ENCODE results near the gene RALGAPA2. TPM values are rescaled to one million over a fixed set of nuclear protein-coding genes. Genes with fewer than 3 reads are reported as not detected.

RALGAPA2 gene
- total RNA-seq, 1 experiment from 2014 or later = 18.2 TPM

DNA sequence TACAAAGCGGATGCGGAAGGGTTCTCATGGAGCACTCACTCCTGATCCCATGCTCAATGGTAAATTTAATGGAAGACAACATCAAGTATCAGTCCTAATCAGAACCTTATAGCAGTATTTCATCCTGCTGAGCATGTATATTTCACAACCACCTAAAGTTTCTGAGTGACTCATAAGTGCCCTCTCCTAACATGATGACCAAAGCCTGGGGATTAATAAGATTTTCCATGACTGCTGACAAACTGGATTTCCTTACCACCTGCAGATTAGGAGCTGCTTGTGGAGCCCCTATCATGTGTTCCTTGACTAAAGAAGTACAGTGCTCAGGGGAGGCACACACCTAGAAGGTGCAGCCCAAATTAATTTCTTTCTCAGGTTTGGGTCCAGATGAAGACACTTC, 231.8 kb downstream of the RALGAPA2 start (continued):
- TF ChIP-seq, protein P1, sequence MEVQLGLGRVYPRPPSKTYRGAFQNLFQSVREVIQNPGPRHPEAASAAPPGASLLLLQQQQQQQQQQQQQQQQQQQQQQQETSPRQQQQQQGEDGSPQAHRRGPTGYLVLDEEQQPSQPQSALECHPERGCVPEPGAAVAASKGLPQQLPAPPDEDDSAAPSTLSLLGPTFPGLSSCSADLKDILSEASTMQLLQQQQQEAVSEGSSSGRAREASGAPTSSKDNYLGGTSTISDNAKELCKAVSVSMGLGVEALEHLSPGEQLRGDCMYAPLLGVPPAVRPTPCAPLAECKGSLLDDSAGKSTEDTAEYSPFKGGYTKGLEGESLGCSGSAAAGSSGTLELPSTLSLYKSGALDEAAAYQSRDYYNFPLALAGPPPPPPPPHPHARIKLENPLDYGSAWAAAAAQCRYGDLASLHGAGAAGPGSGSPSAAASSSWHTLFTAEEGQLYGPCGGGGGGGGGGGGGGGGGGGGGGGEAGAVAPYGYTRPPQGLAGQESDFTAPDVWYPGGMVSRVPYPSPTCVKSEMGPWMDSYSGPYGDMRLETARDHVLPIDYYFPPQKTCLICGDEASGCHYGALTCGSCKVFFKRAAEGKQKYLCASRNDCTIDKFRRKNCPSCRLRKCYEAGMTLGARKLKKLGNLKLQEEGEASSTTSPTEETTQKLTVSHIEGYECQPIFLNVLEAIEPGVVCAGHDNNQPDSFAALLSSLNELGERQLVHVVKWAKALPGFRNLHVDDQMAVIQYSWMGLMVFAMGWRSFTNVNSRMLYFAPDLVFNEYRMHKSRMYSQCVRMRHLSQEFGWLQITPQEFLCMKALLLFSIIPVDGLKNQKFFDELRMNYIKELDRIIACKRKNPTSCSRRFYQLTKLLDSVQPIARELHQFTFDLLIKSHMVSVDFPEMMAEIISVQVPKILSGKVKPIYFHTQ (CRISPR knock-in tag; IDR thresholded peaks at IDR 0.05) = no peak
- no peak for TF ChIP-seq EMX1 (CRISPR knock-in tag; IDR thresholded peaks at IDR 0.05)
- TF ChIP-seq FOXJ3 (CRISPR knock-in tag; IDR thresholded peaks at IDR 0.05; ENCODE audit: borderline replicate concordance) = no peak

DNA sequence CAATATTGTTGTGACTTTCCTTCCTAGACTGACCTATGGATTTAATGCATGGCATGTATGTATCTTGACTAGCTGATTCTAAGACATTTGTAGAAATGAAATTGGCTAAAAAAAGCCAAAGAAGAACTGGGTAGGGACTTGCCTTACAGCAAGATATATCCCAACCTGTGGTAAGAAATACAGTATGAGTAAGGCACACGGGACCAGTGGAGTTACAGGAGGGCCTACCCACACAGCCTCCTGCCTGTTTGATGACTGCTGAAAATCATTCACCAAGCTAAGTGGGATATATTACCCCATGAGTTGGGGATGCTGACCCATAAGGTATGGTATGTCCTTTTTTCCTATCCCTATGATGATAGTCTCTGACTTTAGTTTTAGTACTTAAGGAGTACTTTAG, 232.3 kb downstream of the RALGAPA2 start:
- Mint-ChIP-seq H3K36me3 (no peaks in the 10 kb centered on the region), H3K27me3 (ENCODE audit: low read depth) (no peaks in the 10 kb centered on the region), H3K27ac (no peak overlapping the region; the same call in 1 of the 2 replicates), H3K9me3 (no peaks in the 10 kb centered on the region), H3K4me1 (peaks cover 21% of the 10 kb centered on the region), H3K4me3 (no peak overlapping the region)
- TF ChIP-seq ZNF671 (CRISPR knock-in tag; IDR thresholded peaks at IDR 0.05) (no peak), ATF1 (CRISPR knock-in tag; IDR thresholded peaks at IDR 0.05) (no peak)
- TF ChIP-seq, protein P2, sequence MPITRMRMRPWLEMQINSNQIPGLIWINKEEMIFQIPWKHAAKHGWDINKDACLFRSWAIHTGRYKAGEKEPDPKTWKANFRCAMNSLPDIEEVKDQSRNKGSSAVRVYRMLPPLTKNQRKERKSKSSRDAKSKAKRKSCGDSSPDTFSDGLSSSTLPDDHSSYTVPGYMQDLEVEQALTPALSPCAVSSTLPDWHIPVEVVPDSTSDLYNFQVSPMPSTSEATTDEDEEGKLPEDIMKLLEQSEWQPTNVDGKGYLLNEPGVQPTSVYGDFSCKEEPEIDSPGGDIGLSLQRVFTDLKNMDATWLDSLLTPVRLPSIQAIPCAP (CRISPR knock-in tag; IDR thresholded peaks at IDR 0.05) = no peak
- ATAC-seq = no peak
- DNase-seq (ENCODE audit: low spot score) = no peak
- ChIA-PET CTCF (no interaction called here), POLR2A (no interaction called here)

DNA sequence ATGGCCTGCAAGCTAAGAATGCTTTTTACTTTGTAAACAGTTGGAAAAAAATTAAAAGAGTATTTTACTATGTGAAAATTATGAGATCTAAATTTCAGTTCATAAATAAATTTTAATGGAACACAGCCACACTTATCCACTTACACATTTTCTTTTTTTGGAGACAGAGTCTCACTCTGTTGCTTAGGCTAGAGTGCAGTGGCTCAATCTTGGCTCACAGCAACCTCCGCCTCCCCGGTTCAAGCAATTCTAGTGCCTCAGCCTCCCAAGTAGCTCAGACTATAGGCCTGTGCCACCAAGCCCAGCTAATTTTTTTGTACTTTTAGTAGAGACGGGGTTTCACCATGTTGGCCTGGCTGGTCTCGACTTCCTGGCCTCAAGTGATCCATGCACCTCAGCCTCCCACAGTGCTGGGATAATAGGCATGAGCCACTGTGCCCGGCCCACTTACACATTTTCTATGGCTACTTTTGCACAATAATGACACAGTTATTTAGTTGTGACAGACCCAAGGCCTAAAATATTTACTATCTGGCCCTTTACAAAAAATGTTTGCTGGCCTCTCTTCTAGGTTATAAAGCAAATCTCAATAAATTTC, 234.9 kb downstream of the RALGAPA2 start:
- H3K27ac Mint-ChIP-seq = peak overlapping the region; percentile 50
- no peaks in the 10 kb centered on the region for H3K36me3 Mint-ChIP-seq
- DNase-seq (ENCODE audit: low spot score) = no peak
- no peaks in the 10 kb centered on the region for H3K9me3 Mint-ChIP-seq
- TF ChIP-seq ZNF121 (CRISPR knock-in tag; IDR thresholded peaks at IDR 0.05) (0 out of 2 replicates have a peak, but pooled peaks have one; percentile 9), PRRX2 (CRISPR knock-in tag; IDR thresholded peaks at IDR 0.05) (no peak)
- no peak overlapping the region for H3K4me3 Mint-ChIP-seq
- no peaks in the 10 kb centered on the region for H3K27me3 Mint-ChIP-seq (ENCODE audit: low read depth)
- ChIA-PET POLR2A (no interaction called here), CTCF (interaction anchor here (1.7 kb wide), 1 partner anchor 25 kb away, joined by 4 read pairs; no protein-coding TSS in a partner anchor)
- peaks cover 21% of the 10 kb centered on the region for H3K4me1 Mint-ChIP-seq
- ATAC-seq = peak; percentile 60

DNA sequence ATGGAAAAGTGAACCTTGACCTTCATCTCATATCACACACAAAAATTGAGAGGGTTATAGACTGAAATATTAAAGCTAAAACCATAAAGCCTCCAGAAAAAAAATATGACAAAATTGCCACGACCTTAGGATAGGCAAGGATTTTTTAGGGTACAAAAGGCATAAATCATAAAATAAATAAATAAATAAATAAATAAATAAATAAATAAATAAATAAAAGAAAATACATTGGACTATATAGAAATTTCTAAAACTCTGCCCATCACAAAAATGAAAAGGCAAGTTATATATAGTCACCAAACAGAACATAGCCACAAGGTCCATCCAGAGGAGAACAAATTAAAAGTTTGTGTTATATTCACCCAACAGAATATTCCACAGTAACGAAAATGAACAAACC, 235.9 kb downstream of the RALGAPA2 start:
- DNase-seq (ENCODE audit: low spot score) = no peak
- Mint-ChIP-seq H3K4me1 (peaks cover 24% of the 10 kb centered on the region), H3K9me3 (no peaks in the 10 kb centered on the region), H3K36me3 (no peaks in the 10 kb centered on the region), H3K27me3 (ENCODE audit: low read depth) (no peaks in the 10 kb centered on the region), H3K4me3 (no peak overlapping the region), H3K27ac (no peak overlapping the region)
- 0 out of 2 replicates have a peak, but pooled peaks have one; percentile 18 for TF ChIP-seq HMGA2 (CRISPR knock-in tag; IDR thresholded peaks at IDR 0.05)
- no peak for TF ChIP-seq NFYB (CRISPR knock-in tag; conservative IDR thresholded peaks at IDR 0.05; ENCODE audit: low read depth)
- CTCF ChIA-PET = no interaction called here
- POLR2A ChIA-PET = no interaction called here
- ATAC-seq = no peak

DNA sequence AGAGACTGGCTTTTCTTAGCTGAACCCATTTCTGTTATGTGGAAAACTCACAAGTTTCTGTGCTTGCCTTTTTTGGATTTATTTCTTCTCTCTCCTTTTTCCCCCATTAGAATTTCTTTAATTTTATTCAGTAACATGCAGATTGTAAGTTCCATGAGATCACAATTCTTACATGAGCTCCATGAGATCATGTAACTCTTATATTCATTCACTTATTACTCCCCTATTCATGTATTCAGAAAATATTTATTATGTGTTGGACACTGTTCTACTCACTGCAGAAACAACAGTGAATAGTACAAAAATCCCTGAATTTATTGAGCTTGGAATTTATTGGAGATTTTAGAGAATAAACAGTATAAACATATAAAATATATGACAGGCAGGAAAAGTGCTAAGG, 238.8 kb downstream of the RALGAPA2 start:
- no peak overlapping the region for H3K27ac Mint-ChIP-seq
- H3K9me3 Mint-ChIP-seq = no peaks in the 10 kb centered on the region
- H3K27me3 Mint-ChIP-seq (ENCODE audit: low read depth) = no peaks in the 10 kb centered on the region
- no peak overlapping the region for H3K4me3 Mint-ChIP-seq
- H3K36me3 Mint-ChIP-seq = no peaks in the 10 kb centered on the region
- H3K4me1 Mint-ChIP-seq = peaks cover 24% of the 10 kb centered on the region
- ATAC-seq = no peak
- no peak for TF ChIP-seq SOX15 (CRISPR knock-in tag; IDR thresholded peaks at IDR 0.05)
- no peak for TF ChIP-seq ESRRA (CRISPR knock-in tag; IDR thresholded peaks at IDR 0.05; ENCODE audit: borderline replicate concordance)
- ChIA-PET CTCF (interaction anchor here (1.3 to 2.2 kb wide), 2 partner anchors 9 to 31 kb away, joined by 3 to 11 read pairs; no protein-coding TSS in a partner anchor), POLR2A (no interaction called here)
- no peak for DNase-seq (ENCODE audit: low spot score)
